ENCODE data around the gene FZD7. TPM values are rescaled to one million over a fixed set of nuclear protein-coding genes. Genes with fewer than 3 reads are reported as not detected.
A peak's percentile ranks its signal among the peaks of the same experiment; 100 is the strongest.

FZD7 gene
- total RNA-seq, 3 donors from 2014 or later, result 4.8 to 84.3 (median 5.9) TPM

DNA sequence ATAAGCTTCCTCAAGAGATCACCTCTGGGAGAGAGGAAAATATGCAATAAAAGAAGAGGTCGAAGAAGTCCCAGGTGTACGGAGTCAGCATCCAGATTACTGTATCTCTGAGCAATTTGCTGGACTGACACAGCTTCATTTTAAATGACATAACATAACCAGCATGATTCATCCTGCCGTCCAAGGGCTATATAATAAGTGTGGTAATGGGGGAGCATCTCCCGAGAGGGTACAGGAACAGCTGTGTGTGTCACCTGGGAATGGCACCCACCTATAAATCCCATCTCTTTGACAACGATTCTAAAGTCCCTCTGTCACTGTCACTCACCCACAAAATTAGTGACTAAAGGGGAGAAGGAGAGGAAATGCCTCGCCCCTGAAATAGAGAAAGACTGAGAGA is 19.3 kb upstream of the FZD7 start:
- Histone ChIP-seq H3K4me3 (no peak overlapping the region), H3K36me3 (ENCODE audit: low read depth) (no peaks in the 10 kb centered on the region), H3K9me3 (no peaks in the 10 kb centered on the region), H3K4me1 (ENCODE audit: low read depth) (no peaks in the 10 kb centered on the region)
- intact Hi-C loops (cut with DNase I, micrococcal nuclease), result no loop called here
- DNase-seq (no peak), ATAC-seq (peak; percentile 31)
- TF ChIP-seq, protein P1, sequence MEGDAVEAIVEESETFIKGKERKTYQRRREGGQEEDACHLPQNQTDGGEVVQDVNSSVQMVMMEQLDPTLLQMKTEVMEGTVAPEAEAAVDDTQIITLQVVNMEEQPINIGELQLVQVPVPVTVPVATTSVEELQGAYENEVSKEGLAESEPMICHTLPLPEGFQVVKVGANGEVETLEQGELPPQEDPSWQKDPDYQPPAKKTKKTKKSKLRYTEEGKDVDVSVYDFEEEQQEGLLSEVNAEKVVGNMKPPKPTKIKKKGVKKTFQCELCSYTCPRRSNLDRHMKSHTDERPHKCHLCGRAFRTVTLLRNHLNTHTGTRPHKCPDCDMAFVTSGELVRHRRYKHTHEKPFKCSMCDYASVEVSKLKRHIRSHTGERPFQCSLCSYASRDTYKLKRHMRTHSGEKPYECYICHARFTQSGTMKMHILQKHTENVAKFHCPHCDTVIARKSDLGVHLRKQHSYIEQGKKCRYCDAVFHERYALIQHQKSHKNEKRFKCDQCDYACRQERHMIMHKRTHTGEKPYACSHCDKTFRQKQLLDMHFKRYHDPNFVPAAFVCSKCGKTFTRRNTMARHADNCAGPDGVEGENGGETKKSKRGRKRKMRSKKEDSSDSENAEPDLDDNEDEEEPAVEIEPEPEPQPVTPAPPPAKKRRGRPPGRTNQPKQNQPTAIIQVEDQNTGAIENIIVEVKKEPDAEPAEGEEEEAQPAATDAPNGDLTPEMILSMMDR (IDR thresholded peaks at IDR 0.05), result no peak

DNA sequence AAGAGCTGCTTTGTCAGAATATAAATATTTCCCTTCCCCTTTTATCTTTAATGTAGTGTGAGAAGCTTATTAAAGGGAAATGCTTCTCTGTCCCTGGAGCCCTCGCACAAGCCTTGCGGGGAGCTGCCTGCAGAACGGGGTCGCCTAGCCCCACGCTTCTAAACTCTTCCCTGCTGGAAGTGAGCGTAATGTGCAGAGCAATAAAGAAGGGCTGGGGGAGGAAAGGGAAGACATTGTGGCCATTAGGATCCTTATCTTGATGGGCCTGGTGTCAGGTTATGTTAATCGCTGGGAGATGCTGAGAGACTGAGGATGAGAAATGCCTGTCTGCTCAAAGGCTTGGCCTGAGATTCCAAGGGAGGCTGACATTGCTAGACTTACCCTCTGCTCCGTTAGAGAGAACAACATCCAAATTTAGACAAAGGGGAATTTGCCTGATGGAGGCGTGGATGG is 18.9 kb upstream of the FZD7 start:
- no peak for ATAC-seq
- intact Hi-C loops (cut with DNase I, micrococcal nuclease), result no loop called here
- H3K4me3 ChIP-seq, result no peak overlapping the region
- H3K36me3 ChIP-seq (ENCODE audit: low read depth), result no peaks in the 10 kb centered on the region
- no peaks in the 10 kb centered on the region for H3K4me1 ChIP-seq (ENCODE audit: low read depth)
- TF ChIP-seq, protein P1 (IDR thresholded peaks at IDR 0.05), result no peak
- no peak for DNase-seq
- H3K9me3 ChIP-seq, result no peaks in the 10 kb centered on the region

DNA sequence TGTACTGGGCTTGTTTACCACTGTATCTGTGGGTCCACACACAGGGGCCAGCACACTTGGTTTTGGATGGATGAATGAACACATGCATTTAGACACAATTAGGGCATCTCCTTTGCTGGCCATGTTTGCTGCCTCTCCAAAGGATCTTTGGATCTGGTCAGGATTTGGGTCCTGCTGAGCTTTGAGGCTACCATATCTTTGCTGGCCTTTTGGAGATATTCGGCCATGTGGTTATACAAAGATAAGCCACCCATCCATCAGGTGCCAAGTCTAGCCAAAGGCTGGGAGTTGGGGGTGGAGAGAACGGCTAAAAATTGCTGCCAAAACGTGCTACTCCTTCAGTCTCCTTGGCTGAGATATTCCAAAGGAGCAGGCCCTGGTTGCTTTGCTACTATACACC is 18.2 kb upstream of the FZD7 start:
- Histone ChIP-seq H3K36me3 (ENCODE audit: low read depth) (no peaks in the 10 kb centered on the region), H3K4me1 (ENCODE audit: low read depth) (no peaks in the 10 kb centered on the region), H3K9me3 (no peaks in the 10 kb centered on the region), H3K4me3 (no peak overlapping the region)
- DNase-seq, result no peak
- ATAC-seq, result no peak
- TF ChIP-seq, protein P1 (IDR thresholded peaks at IDR 0.05), result no peak
- intact Hi-C loops (cut with DNase I, micrococcal nuclease), result no loop called here

DNA sequence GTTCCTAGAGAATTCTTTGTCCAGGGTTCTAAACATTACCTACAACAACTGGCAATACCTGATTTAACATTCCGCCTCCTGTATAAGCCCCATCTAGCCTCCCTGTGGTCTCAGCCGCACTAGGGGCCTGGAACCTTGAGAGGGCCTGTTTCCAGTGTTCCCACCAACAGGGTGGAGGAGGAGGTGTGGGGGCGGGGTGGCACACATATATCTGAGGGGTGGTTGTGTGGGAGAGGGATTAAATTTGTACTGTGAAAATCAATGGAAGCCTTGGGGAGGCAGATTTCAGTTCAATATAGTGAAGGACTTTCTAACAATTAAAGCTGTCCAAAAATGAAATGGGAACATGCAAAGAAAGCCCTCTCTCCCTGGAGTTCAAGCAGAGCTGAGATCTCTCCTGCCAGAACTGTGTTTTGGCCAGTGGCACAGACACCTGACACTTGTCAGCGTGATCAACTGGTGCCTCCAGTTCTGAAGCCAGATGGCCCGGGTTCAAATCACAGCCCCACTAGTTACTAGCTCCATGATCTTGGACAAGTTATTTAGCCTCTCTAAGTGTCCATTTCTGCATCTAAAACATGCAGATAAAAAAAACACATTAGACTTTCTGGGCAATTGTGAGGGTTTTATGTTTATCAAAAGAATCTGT is 17.0 kb upstream of the FZD7 start:
- H3K36me3 ChIP-seq (ENCODE audit: low read depth), result no peaks in the 10 kb centered on the region
- intact Hi-C loops (cut with DNase I, micrococcal nuclease), result no loop called here
- TF ChIP-seq, protein P1 (IDR thresholded peaks at IDR 0.05), result no peak
- no peak overlapping the region for H3K4me3 ChIP-seq
- no peaks in the 10 kb centered on the region for H3K4me1 ChIP-seq (ENCODE audit: low read depth)
- no peaks in the 10 kb centered on the region for H3K9me3 ChIP-seq
- DNase-seq (no peak), ATAC-seq (no peak)

DNA sequence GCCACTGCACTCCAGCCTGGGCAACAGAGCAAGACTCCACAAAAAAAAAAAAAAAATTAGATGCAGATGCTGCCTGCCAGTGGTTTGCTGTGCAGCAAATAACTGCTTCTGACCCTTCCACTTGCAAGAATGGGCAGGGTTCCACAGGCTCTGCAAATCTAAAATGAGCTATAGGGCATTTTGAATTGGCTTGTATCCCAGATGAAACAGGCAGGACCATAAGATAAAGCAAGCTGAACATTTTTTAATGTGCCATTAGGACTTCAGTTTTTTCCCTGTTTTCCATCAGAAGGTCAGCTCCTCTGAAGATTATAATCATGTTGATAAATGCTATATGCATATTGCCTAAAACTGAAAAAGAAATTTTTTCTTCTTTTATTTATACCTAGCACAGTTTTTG is 15.7 kb upstream of the FZD7 start:
- DNase-seq (no peak), ATAC-seq (no peak)
- intact Hi-C loops (cut with DNase I, micrococcal nuclease), result no loop called here
- Histone ChIP-seq H3K36me3 (ENCODE audit: low read depth) (no peaks in the 10 kb centered on the region), H3K4me1 (ENCODE audit: low read depth) (no peaks in the 10 kb centered on the region), H3K4me3 (no peak overlapping the region), H3K9me3 (no peaks in the 10 kb centered on the region)
- TF ChIP-seq, protein P1 (IDR thresholded peaks at IDR 0.05), result no peak

DNA sequence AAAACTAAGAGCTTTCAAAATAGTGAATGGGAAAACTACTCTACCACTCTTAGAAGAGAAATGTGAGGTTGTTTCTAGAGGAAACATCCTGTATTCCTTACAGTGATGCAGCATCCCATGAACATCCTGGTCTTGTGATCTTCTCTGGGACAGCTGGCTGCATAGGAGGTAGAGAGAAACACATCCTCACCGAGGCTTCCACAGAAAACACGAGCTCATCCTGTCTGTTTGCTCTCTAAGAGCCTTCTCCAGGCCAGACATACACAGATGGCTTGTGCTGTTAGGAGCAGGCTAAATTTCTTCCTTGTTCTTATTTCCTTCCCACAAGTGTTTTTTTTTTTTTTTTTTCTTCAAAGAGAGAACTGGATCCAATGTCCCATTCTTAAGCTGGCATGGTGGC is 14.7 kb upstream of the FZD7 start:
- Histone ChIP-seq H3K9me3 (no peaks in the 10 kb centered on the region), H3K36me3 (ENCODE audit: low read depth) (no peaks in the 10 kb centered on the region), H3K4me3 (no peak overlapping the region), H3K4me1 (ENCODE audit: low read depth) (no peaks in the 10 kb centered on the region)
- ATAC-seq (no peak), DNase-seq (no peak)
- intact Hi-C loops (cut with DNase I, micrococcal nuclease), result no loop called here
- TF ChIP-seq, protein P1 (IDR thresholded peaks at IDR 0.05), result no peak
